ENCODE data around the gene GADD45G. TPM values are rescaled to one million over a fixed set of nuclear protein-coding genes. Genes with fewer than 3 reads are reported as not detected.

Gene GADD45G
- total and polyA plus RNA-seq, 2 of the 4 experiments (the other 2 are of a cell fraction), result 0.15 TPM; not detected in 1

GRCh38 chr9:89628601-89629000 is 23.8 kb downstream of the GADD45G start:
- no peak overlapping the region for H3K4me2 ChIP-seq (ENCODE audit: low read depth, low read length)
- H3K56ac ChIP-seq (ENCODE audit: extremely low read depth, insufficient read depth, low read length), result no peak overlapping the region
- no peak overlapping the region for H3K14ac ChIP-seq (replicated peaks; ENCODE audit: low read depth, low read length)
- no peak overlapping the region for H4K91ac ChIP-seq (ENCODE audit: insufficient read depth, low read depth, low read length)
- H3K23ac ChIP-seq (ENCODE audit: low read depth, low read length), result no peak overlapping the region
- no TSS peak for BruUV-seq (replicated peaks)
- H3K9me3 ChIP-seq (ENCODE audit: control insufficient read depth, insufficient read depth, low read length), result no peaks in the 10 kb centered on the region
- no peak overlapping the region for H2AK9ac ChIP-seq (replicated peaks; ENCODE audit: low read depth, low read length, poor library complexity)
- ChIA-PET POLR2A (ENCODE audit: unreplicated experiment) (no interaction called here), CTCF (no interaction called here)
- no peak overlapping the region for H3K4ac ChIP-seq (ENCODE audit: low read depth, low read length)
- no peak overlapping the region for H3K18ac ChIP-seq (ENCODE audit: low read depth, low read length)
- no peaks in the 10 kb centered on the region for H3K9me1 ChIP-seq (ENCODE audit: insufficient read depth, low read length)
- no peak overlapping the region for H2AFZ ChIP-seq (replicated peaks; ENCODE audit: low read length, poor library complexity)
- no peak overlapping the region for H2BK15ac ChIP-seq (ENCODE audit: low read depth, low read length)
- H3K9ac ChIP-seq (ENCODE audit: low read depth, low read length), result no peak overlapping the region
- in situ Hi-C loops (cut with MboI; ENCODE audit: low sequenced_read_pairs) (no loop called here), dilution Hi-C loops (cut with HindIII; ENCODE audit: low sequenced_read_pairs, unreplicated experiment) (no loop called here), intact Hi-C loops (cut with micrococcal nuclease) (no loop called here)
- no peaks in the 10 kb centered on the region for H3K36me3 ChIP-seq (ENCODE audit: control insufficient read depth, insufficient read depth, low read length)
- no peak overlapping the region for H2AK5ac ChIP-seq (ENCODE audit: low read depth, low read length)
- WGBS, 2 experiments (ENCODE audit: extremely low coverage in 2 of 2, insufficient read length in 1 of 2), result 60% methylated on average over 1 of the region's 2 CpGs; no CpG with 5 or more reads in 1 of the 2 experiments
- H4K8ac ChIP-seq (ENCODE audit: low read depth in 2 of 2, low read length in 2 of 2), result no peak overlapping the region
- DNase-seq (no peak), ATAC-seq (ENCODE audit: low read depth) (no peak)
- H4K20me1 ChIP-seq (ENCODE audit: insufficient read depth, low read length), result no peaks in the 10 kb centered on the region
- H4K5ac ChIP-seq (ENCODE audit: low read depth, low read length), result no peak overlapping the region
- H3K4me3 ChIP-seq (ENCODE audit: insufficient read depth, low read depth, low read length), result no peak overlapping the region
- no peaks in the 10 kb centered on the region for H3K79me1 ChIP-seq (ENCODE audit: low read depth in 1 of 2, low read length in 2 of 2)
- no peak overlapping the region for H2BK20ac ChIP-seq (ENCODE audit: low read depth, low read length)
- TF ChIP-seq CHD1 (IDR thresholded peaks at IDR 0.05; ENCODE audit: low read depth, low read length) (no peak), POLR2A (IDR thresholded peaks at IDR 0.05; ENCODE audit: low read depth, low read length) (no peak), FOS (IDR thresholded peaks at IDR 0.05; ENCODE audit: low read depth, low read length) (no peak), USF2 (IDR thresholded peaks at IDR 0.05; ENCODE audit: low read depth, low read length) (no peak), NFE2L2 (IDR thresholded peaks at IDR 0.05; ENCODE audit: low read depth, low read length) (no peak), CEBPB (IDR thresholded peaks at IDR 0.05; ENCODE audit: low read depth, low read length) (no peak), MXI1 (IDR thresholded peaks at IDR 0.05; ENCODE audit: borderline replicate concordance, low read depth, low read length) (no peak), SMC3 (IDR thresholded peaks at IDR 0.05; ENCODE audit: low read depth, low read length) (no peak), RFX5 (IDR thresholded peaks at IDR 0.05; ENCODE audit: low read depth, low read length) (no peak), RCOR1 (IDR thresholded peaks at IDR 0.05; ENCODE audit: insufficient replicate concordance, low read length) (no peak), CTCF (conservative IDR thresholded peaks at IDR 0.05; ENCODE audit: low read depth, low read length) (no peak), BHLHE40 (IDR thresholded peaks at IDR 0.05; ENCODE audit: low read depth, low read length) (no peak), MAFK (IDR thresholded peaks at IDR 0.05; ENCODE audit: low read depth, low read length) (no peak), RAD21 (IDR thresholded peaks at IDR 0.05; ENCODE audit: low read length) (no peak), MAZ (IDR thresholded peaks at IDR 0.05; ENCODE audit: borderline replicate concordance, low read depth, low read length) (no peak), ELK1 (IDR thresholded peaks at IDR 0.05; ENCODE audit: borderline replicate concordance, low read depth, low read length) (no peak)
- H2BK5ac ChIP-seq (ENCODE audit: low read depth, low read length, poor library complexity, severe bottlenecking), result no peak overlapping the region
- no peak overlapping the region for H2BK120ac ChIP-seq (ENCODE audit: low read depth, low read length)
- H3K4me1 ChIP-seq (ENCODE audit: control insufficient read depth, insufficient read depth, low read length), result no peaks in the 10 kb centered on the region
- no peak overlapping the region for H3K27ac ChIP-seq (ENCODE audit: insufficient read depth, low read length)
- peaks cover 17% of the 10 kb centered on the region for H3K27me3 ChIP-seq (ENCODE audit: control insufficient read depth, insufficient read depth, low read length)
